ENCODE results near the gene ATRNL1. TPM values are rescaled to one million over a fixed set of nuclear protein-coding genes. Genes with fewer than 3 reads are reported as not detected.

The ATRNL1 gene
- total RNA-seq, 2 experiments from 2014 or later = not detected

DNA sequence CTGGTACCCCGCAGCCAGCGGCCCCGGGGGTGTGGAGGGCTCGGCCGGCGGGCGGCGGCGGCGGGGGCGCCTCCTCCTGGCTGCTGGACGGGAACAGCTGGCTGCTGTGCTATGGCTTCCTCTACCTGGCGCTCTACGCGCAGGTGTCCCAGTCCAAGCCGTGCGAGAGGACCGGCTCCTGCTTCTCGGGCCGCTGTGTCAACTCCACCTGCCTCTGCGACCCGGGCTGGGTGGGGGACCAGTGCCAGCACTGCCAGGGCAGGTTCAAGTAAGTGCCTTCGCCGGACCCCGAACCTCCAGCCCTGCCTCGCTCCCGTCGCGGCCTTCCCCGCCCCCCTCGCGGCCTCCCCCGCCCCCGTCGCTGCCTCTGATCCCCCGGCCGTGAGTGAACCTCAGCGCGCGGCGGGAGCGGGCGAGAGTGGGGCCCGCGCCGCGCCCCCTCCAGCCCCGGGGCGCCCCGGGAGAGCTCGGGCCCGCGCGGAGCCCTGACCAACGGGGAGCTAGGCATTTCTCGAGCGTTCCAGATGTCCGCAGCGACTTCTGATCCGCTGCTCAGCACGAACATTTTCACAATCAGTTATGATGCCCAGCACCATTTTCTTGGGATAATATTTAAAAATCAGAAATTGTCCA, 727 bp downstream of the ATRNL1 start:
- intact Hi-C loops (cut with micrococcal nuclease; ENCODE audit: unreplicated experiment) = no loop called here
- no peak overlapping the region for H2AFZ ChIP-seq (ENCODE audit: low read length)

DNA sequence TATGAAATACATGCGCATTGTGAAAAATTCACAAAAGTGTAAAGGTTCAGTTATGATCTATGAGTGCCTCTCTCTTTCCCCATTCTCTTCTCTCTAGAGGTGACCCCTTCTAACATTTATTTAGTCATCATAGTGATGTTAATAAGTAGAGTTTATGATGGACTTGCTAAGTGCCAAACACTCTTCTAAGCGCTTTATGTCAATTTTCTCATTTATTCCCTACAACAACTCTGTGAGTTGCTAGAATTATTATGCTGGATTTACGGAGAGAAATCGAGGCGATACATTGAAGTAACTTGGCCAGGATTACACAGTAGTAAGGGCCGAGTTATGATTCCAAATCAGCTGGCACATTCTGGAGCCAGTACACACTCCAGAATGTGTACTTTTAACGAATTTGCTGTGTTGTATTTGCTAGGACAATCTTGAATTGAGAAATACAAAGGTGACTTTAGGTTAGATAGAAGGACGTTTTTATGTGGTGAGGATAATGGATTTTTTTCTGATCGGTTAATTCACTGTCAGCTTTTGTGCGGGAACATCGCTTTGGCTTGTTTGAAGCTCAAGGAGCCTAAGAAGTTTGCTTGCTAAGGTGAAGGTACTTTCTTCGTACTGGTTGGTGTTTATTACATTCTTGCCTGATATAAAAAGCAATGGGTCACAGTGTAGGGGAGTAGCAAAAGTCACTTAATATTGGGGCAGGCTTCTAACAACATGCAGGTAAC, 1.4 kb downstream of the ATRNL1 start:
- ChIA-PET CTCF (ENCODE audit: unreplicated experiment) (no interaction called here), POLR2A (interaction anchor here (0.6 kb wide), 1 partner anchor 10 kb away, joined by 3 read pairs; no protein-coding TSS in a partner anchor)
- intact Hi-C loops (cut with micrococcal nuclease; ENCODE audit: unreplicated experiment) = no loop called here
- no peaks in the 10 kb centered on the region for H3K4me1 ChIP-seq (ENCODE audit: insufficient read depth, low read length, poor library complexity, severe bottlenecking)
- BruUV-seq (replicated peaks) = no TSS peak
- no peak overlapping the region for H2AFZ ChIP-seq (ENCODE audit: low read length)
- no peak overlapping the region for H3K4me2 ChIP-seq (ENCODE audit: low read length)
- TF ChIP-seq EZH2phosphoT487 (IDR thresholded peaks at IDR 0.05; ENCODE audit: borderline replicate concordance, low read depth, low read length) = no peak
- TF ChIP-seq, protein P1, sequence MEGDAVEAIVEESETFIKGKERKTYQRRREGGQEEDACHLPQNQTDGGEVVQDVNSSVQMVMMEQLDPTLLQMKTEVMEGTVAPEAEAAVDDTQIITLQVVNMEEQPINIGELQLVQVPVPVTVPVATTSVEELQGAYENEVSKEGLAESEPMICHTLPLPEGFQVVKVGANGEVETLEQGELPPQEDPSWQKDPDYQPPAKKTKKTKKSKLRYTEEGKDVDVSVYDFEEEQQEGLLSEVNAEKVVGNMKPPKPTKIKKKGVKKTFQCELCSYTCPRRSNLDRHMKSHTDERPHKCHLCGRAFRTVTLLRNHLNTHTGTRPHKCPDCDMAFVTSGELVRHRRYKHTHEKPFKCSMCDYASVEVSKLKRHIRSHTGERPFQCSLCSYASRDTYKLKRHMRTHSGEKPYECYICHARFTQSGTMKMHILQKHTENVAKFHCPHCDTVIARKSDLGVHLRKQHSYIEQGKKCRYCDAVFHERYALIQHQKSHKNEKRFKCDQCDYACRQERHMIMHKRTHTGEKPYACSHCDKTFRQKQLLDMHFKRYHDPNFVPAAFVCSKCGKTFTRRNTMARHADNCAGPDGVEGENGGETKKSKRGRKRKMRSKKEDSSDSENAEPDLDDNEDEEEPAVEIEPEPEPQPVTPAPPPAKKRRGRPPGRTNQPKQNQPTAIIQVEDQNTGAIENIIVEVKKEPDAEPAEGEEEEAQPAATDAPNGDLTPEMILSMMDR (conservative IDR thresholded peaks at IDR 0.05; ENCODE audit: low read length) = no peak
- H4K20me1 ChIP-seq (ENCODE audit: insufficient read depth, low read length) = no peaks in the 10 kb centered on the region
- no peaks in the 10 kb centered on the region for H3K9me3 ChIP-seq (ENCODE audit: low read length)
- H3K9me2 ChIP-seq (ENCODE audit: insufficient read depth, low read length) = no peaks in the 10 kb centered on the region
- no peak for DNase-seq (ENCODE audit: low spot score)
- no peaks in the 10 kb centered on the region for H3K36me3 ChIP-seq (ENCODE audit: insufficient read depth, low read length)
- no peak overlapping the region for H3K27ac ChIP-seq (ENCODE audit: low read depth, low read length, poor library complexity, severe bottlenecking)
- no peaks in the 10 kb centered on the region for H3K79me2 ChIP-seq (ENCODE audit: insufficient read depth, low read depth, low read length)
- H3K4me3 ChIP-seq (ENCODE audit: low read depth, low read length, poor library complexity, severe bottlenecking) = no peak overlapping the region

More for the DNA sequence above, 727 bp downstream of the ATRNL1 start:
- H3K4me3 ChIP-seq (ENCODE audit: low read depth, low read length, poor library complexity, severe bottlenecking) = no peak overlapping the region
- H3K79me2 ChIP-seq (ENCODE audit: insufficient read depth, low read depth, low read length) = no peaks in the 10 kb centered on the region
- H3K4me2 ChIP-seq (ENCODE audit: low read length) = no peak overlapping the region
- no peak overlapping the region for H3K27ac ChIP-seq (ENCODE audit: low read depth, low read length, poor library complexity, severe bottlenecking)
- no peaks in the 10 kb centered on the region for H3K4me1 ChIP-seq (ENCODE audit: insufficient read depth, low read length, poor library complexity, severe bottlenecking)
- no peaks in the 10 kb centered on the region for H3K9me3 ChIP-seq (ENCODE audit: low read length)
- POLR2A ChIA-PET = interaction anchor here (0.6 kb wide), 1 partner anchor 9 kb away, joined by 3 read pairs; no protein-coding TSS in a partner anchor
- DNase-seq (ENCODE audit: low spot score) = no peak
- H3K36me3 ChIP-seq (ENCODE audit: insufficient read depth, low read length) = no peaks in the 10 kb centered on the region
- TF ChIP-seq, protein P1 (conservative IDR thresholded peaks at IDR 0.05; ENCODE audit: low read length) = no peak
- TF ChIP-seq EZH2phosphoT487 (IDR thresholded peaks at IDR 0.05; ENCODE audit: borderline replicate concordance, low read depth, low read length) = no peak
- no peaks in the 10 kb centered on the region for H3K9me2 ChIP-seq (ENCODE audit: insufficient read depth, low read length)
- CTCF ChIA-PET (ENCODE audit: unreplicated experiment) = no interaction called here
- no peaks in the 10 kb centered on the region for H4K20me1 ChIP-seq (ENCODE audit: insufficient read depth, low read length)
- BruUV-seq (replicated peaks) = no TSS peak

DNA sequence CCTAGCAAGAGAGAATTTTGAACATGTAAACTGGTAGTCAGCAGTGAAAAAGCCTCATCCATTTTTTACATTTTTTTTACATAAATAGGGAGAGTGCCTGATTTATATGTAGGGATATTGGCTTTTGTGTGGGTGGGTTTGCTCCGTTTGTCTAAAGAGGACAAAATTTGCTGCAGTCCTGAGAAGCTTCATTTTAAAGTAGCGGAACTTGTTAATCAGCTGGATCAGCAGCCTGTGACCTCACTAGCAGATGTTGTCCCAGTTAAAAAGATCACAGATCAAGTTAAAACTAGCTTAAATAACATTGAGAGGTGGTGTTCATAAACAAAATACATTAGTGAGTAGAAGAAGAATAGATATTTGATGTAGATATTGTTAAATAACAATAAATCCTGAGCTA, 2.6 kb downstream of the ATRNL1 start:
- no peaks in the 10 kb centered on the region for H3K9me3 ChIP-seq (ENCODE audit: low read length)
- POLR2A ChIA-PET = no interaction called here
- H2AFZ ChIP-seq (ENCODE audit: low read length) = no peak overlapping the region
- H3K79me2 ChIP-seq (ENCODE audit: insufficient read depth, low read depth, low read length) = no peaks in the 10 kb centered on the region
- no peaks in the 10 kb centered on the region for H3K9me2 ChIP-seq (ENCODE audit: insufficient read depth, low read length)
- no peaks in the 10 kb centered on the region for H3K36me3 ChIP-seq (ENCODE audit: insufficient read depth, low read length)
- no peak overlapping the region for H3K4me3 ChIP-seq (ENCODE audit: low read depth, low read length, poor library complexity, severe bottlenecking)
- TF ChIP-seq, protein P1 (conservative IDR thresholded peaks at IDR 0.05; ENCODE audit: low read length) = no peak
- no peak for TF ChIP-seq EZH2phosphoT487 (IDR thresholded peaks at IDR 0.05; ENCODE audit: borderline replicate concordance, low read depth, low read length)
- intact Hi-C loops (cut with micrococcal nuclease; ENCODE audit: unreplicated experiment) = no loop called here
- BruUV-seq (replicated peaks) = no TSS peak
- no peak overlapping the region for H3K4me2 ChIP-seq (ENCODE audit: low read length)
- CTCF ChIA-PET (ENCODE audit: unreplicated experiment) = no interaction called here
- no peak for DNase-seq (ENCODE audit: low spot score)
- H4K20me1 ChIP-seq (ENCODE audit: insufficient read depth, low read length) = no peaks in the 10 kb centered on the region
- no peaks in the 10 kb centered on the region for H3K4me1 ChIP-seq (ENCODE audit: insufficient read depth, low read length, poor library complexity, severe bottlenecking)
- no peak overlapping the region for H3K27ac ChIP-seq (ENCODE audit: low read depth, low read length, poor library complexity, severe bottlenecking)
